Erythroblast (primary cell): ENCODE data around the gene GGTA1.

ENCODE experiments used
- GATA1 ChIP-seq: IDR thresholded peaks from 2 replicates; pipeline ENCODE4 v1.6.1; 2011; ENCODE audit warnings: low read depth, mild to moderate bottlenecking, control low read depth, low read length, moderate library complexity
- POLR2A ChIP-seq: IDR thresholded peaks from 2 replicates; pipeline ENCODE4 v1.6.1; 2011; ENCODE audit warnings: mild to moderate bottlenecking, low read length

GRCh38 chr9:121405899-121406298 is 93.7 kb downstream of the GGTA1 start:
- TF ChIP-seq POLR2A (no peak), GATA1 (no peak)
